Activated CD4-positive, alpha-beta T cell treated with anti-CD3 and anti-CD28 coated beads, Interleukin-2, amount 50 U/mL, for 1 hour (primary cell): ENCODE data around the gene SLC2A8.

Experiments
- DNase-seq: peaks from one replicate; pipeline ENCODE4 v3.0.0-alpha.2; 2020

SLC2A8 gene, protein sequence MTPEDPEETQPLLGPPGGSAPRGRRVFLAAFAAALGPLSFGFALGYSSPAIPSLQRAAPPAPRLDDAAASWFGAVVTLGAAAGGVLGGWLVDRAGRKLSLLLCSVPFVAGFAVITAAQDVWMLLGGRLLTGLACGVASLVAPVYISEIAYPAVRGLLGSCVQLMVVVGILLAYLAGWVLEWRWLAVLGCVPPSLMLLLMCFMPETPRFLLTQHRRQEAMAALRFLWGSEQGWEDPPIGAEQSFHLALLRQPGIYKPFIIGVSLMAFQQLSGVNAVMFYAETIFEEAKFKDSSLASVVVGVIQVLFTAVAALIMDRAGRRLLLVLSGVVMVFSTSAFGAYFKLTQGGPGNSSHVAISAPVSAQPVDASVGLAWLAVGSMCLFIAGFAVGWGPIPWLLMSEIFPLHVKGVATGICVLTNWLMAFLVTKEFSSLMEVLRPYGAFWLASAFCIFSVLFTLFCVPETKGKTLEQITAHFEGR

DNA sequence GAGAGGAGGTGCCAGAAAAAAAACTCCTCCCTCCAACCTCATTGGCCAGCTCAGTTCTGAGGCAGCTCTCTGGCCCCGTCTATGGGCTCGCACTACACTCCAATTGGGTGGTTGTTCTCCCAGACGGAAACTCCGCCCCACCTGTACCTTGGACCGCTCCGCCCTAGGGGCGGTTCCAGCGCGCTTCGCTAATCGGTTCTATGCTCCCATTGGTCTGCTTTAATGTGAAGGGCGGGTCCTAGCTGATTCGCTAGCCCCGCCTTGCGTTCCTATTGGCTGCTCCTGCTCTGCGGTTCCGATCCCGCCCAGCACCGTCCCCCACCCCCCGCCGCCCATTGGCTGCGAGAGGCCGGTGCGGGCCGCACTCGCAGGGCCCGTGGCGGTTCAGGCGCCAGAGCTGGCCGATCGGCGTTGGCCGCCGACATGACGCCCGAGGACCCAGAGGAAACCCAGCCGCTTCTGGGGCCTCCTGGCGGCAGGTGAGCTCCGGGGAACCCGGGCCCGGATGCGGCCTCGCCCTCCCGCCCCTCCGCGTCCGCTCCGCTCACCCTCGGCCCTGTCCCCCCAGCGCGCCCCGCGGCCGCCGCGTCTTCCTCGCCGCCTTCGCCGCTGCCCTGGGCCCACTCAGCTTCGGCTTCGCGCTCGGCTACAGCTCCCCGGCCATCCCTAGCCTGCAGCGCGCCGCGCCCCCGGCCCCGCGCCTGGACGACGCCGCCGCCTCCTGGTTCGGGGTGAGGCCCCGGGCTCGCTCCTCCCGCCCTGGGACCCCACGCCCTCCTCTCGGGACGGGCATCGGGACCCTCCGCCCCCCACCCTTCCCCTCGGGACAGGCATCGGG lies at the start of gene SLC2A8:
TSS of gene SLC2A8 (plus strand) at position 362 of the 838 bp plus-strand sequence. CDS start at position 424, 62 bp downstream.
- peak; percentile 77 for DNase-seq

GRCh38 chr9:127347831-127348776 lies 48.9 kb upstream of the SLC2A8 start:
- DNase-seq, result no peak

- DNase-seq, result no peak
Measured at GRCh38 chr9:127349483-127350113, 47.4 kb upstream of the SLC2A8 start.

- DNase-seq, result no peak
Measured at GRCh38 chr9:127351182-127352166, 45.5 kb upstream of the SLC2A8 start.

- DNase-seq, result no peak
Measured at GRCh38 chr9:127353882-127354281, 43.1 kb upstream of the SLC2A8 start.

GRCh38 chr9:127356906-127357305 lies 40.1 kb upstream of the SLC2A8 start:
- no peak for DNase-seq

DNA sequence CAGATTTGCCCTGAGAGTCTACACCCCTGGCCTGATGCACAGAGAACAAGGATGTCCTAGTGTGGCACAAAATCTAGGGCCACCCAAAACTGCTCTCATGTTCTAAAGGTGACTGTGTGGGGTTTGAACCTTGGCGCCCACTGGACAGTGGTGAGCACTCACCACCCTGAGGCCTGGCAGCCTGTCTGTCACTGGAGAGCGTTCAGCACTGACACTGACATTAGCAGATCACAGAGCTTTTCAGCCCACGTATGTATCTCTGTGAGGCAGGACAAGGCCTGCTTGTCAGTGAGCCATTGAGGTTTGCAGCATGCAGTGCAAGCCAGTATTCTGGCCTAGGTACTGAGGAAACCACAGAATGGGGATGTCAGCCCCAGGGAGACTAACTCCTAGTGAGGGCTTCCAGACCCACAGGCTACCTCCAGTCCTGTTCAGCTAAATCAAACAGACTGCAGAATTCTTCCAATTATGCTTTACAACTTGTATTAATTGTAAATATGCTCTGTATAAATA lies 38.9 kb upstream of the SLC2A8 start:
- DNase-seq, result no peak

GRCh38 chr9:127358770-127359169 lies 38.2 kb upstream of the SLC2A8 start:
- no peak for DNase-seq

- DNase-seq, result no peak
Measured at GRCh38 chr9:127360250-127360649, 36.7 kb upstream of the SLC2A8 start.

DNA sequence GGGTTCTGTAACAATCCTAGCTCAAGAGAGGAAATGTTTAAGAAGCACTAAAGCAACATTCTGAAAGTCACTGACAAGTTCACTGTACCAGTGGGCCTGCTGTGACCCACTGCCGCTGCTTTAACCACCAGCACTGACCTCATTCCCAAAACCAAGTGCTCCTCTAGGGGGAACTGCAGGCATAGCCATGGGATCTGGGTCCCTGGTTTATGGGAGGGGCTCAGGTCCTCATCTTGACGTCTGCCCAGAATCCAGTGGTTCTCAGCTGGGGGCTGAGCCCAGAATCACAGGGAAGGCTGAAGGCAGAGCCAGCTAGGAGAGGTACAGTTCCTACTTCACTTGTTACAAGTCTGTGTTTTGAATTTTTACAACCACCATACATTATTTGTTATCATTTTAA lies 36.1 kb upstream of the SLC2A8 start:
- DNase-seq, result no peak

DNA sequence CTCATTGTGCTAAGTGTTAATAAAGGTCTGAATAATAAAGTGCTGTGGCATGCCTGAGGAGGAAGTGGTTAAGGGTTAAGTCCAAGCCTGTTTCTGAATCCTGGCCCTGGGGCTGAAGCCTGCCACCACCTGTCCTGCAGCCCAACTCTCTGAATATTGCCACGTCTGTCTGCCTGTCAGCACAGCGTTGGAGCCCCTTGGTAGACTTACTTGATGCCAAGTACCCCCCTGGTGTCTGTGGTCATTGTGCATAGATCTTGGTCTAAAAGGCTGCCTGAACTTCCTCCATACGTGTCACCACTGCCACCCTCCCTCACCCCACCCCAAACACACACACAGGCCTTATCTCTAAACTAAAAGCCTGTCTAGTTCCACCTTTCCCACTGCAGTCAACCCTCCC lies 35.4 kb upstream of the SLC2A8 start:
- no peak for DNase-seq

DNA sequence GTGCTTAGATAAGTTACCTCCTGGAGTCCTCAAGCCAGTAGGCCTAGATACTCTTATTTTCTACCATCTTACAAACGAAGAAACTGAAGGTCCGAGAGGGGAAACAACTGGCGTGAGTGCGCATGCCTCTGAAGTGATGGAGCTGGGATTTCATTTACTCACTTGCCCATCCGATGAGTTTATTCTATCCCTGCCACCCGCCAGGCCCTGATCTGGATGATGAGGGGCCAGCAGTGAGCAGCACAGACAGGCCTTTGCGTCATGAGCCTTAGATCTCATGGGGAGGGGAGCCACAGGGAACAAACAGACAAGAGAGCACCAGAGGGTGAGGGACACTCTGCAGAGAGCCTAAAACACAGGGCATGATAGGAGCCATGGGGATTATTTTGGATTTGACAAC lies 34.1 kb upstream of the SLC2A8 start:
- no peak for DNase-seq

GRCh38 chr9:127365461-127365860 lies 31.5 kb upstream of the SLC2A8 start:
- DNase-seq, result no peak

DNA sequence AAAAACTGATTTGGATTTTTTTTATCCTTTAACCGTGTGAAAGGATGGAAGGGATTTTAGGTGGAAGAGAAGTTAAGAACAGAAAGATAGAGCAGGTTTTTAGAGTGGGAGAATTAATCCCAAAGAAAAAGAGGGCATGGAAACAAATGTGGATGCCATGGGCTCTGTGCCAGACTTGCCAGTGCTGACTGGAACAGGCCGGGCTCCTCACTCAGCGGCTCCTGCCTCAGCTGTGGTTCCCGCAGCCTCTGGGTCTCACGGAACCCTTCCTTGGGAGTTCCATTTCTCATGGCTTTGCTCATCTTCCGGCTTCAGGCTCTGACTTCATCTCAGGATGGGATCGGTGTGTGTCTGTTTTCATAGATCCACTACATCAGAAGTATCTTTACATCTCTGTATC lies 30.4 kb upstream of the SLC2A8 start:
- no peak for DNase-seq

DNA sequence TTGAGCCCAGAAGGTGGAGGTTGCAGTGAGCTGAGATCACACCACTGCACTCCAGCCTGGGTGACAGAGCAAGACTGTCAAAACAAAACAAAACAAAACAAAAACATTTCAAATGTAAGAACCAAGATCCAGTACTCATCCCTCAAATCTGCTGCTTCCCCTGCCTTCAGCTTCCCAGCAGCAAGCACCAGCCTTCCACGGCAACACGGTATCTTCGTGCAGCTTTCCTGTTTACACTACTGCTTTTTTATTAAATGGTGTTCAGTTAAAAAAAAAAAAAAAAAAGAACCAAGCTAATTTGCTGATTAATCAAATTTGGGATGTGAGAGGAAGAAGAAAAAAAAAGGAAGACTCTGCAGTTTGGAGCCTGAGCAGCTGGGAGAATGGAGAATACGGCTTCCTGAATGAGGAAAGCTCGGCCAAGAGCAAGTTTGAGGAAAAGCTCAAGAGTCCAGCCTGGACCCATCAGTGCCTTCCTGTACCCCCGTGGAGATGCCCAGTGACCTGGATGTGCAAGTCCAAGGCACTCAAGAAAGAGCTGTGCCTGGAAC lies 28.0 kb upstream of the SLC2A8 start:
- DNase-seq, result no peak

DNA sequence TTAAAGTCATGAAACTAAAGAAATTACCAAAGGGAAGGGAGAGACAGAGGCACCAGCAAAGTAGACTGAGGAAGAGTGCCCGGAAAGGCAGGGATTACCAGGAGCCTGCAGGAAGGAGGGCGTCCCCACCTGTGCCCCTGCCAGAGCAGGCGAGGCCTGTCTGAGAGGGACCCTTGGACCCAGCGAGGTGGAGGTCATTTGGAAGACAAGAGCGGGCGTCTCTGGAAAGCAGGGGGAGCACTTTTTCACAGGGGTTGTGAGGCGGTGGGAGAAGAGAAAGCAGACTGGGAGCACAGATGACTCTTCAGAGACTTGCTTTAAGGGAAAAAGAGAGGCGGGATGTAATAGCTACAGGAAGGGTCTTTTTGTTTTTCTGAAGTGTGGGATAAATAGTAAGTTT lies 27.5 kb upstream of the SLC2A8 start:
- no peak for DNase-seq

- no peak for DNase-seq
Measured at GRCh38 chr9:127370147-127370579, 26.8 kb upstream of the SLC2A8 start.

DNA sequence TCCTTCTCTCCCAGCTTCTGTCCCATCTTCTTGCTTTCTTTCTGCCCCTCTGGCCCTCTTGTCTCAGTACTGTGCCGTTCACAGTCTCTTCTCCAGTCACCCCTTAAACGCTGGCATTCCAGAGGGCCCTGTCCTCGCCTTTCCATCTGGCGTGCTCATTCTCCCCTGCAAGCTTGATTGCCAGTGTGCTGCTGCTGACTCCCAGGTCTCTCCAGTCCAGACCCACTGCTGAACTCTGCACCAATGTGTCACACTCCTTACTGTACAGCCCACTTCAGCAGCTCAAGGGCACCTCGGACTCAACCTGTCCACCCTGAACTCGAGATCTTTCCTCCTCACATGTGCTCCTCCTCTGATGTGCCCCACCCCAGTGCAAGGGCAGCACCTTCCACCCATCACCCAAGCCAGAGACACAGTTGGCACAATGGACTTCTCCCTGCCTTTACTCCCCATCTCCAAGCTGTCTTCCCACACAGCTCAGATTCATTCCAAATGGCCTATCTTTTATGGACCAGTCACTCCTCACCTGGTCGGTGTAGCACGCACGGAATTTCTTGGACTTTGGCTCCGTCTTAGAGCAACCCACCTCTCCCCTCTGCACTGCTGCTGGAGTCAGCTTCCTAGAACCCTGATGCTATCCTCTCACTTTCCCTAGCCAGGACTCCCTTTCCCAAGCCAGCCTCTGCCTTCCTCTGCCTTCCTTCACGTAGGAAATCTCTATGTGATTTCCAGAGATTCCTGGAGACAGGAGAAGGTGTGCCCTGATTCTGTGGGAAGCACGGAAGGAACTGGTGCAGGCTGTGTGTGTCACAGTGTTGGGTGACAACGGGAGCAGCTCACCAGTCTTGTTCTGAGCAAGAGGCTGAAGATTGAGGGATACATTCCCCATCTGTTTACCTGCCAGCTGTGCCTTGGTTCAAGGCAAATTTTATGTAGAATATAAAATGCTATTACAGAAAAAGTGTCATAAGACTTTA lies 26.0 kb upstream of the SLC2A8 start:
- no peak for DNase-seq

DNA sequence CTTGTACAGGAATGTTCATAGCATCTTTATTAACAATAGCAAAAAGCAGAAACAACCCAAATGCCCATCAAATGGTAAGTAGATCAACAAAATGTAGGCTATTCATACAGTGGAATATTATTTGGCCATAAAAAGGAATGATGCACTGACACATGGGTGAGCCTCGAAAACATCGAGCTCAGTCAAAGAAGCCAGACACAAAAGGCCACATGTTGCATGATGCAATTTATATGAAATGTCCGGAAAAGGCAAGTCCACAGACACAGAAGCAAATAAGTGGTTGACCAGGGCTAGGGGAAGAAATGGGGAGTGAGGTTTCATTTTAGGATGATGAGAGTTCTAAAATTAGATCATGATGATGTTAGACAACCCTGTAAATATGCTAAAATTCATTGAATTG lies 16.5 kb upstream of the SLC2A8 start:
- no peak for DNase-seq
